ENCODE measurements around the gene FBXW11.

Gene FBXW11

GRCh38 chr5:171857489-171857876, 149.0 kb downstream of the FBXW11 start:
- H2AFZ ChIP-seq (ENCODE audit: low read length): no peak overlapping the region
- no peak overlapping the region for H3K4me3 ChIP-seq (ENCODE audit: low read length, poor library complexity, severe bottlenecking)
- H4K20me1 ChIP-seq (ENCODE audit: insufficient read depth, low read length, poor library complexity, severe bottlenecking): no peaks in the 10 kb centered on the region
- H3K27me3 ChIP-seq (ENCODE audit: insufficient read depth, low read length, poor library complexity, severe bottlenecking): no peaks in the 10 kb centered on the region
- no peaks in the 10 kb centered on the region for H3K79me2 ChIP-seq (ENCODE audit: insufficient read depth, low read length)
- H3K36me3 ChIP-seq (ENCODE audit: insufficient read depth, low read length): no peaks in the 10 kb centered on the region
- H3K9me2 ChIP-seq (replicated peaks; ENCODE audit: low read depth, low read length): no peaks in the 10 kb centered on the region
- no peak overlapping the region for H3K4me2 ChIP-seq (ENCODE audit: low read depth, low read length, poor library complexity, severe bottlenecking)
- H3K4me1 ChIP-seq (ENCODE audit: insufficient read depth, low read length, poor library complexity, severe bottlenecking): peaks cover 30% of the 10 kb centered on the region
- H3K9ac ChIP-seq (ENCODE audit: low read depth, low read length, poor library complexity, severe bottlenecking): no peak overlapping the region
- H3K9me3 ChIP-seq (ENCODE audit: insufficient read depth, low read depth, low read length): no peaks in the 10 kb centered on the region
- TF ChIP-seq EZH2phosphoT487 (IDR thresholded peaks at IDR 0.05; ENCODE audit: borderline replicate concordance) (no peak), CTCF (conservative IDR thresholded peaks at IDR 0.05; ENCODE audit: low read length) (no peak)
- no peaks in the 10 kb centered on the region for H3F3A ChIP-seq (ENCODE audit: low read depth)

GRCh38 chr5:171855798-171856763, 150.4 kb downstream of the FBXW11 start:
- Histone ChIP-seq H3F3A (ENCODE audit: low read depth) (no peaks in the 10 kb centered on the region), H3K36me3 (ENCODE audit: insufficient read depth, low read length) (no peaks in the 10 kb centered on the region), H2AFZ (ENCODE audit: low read length) (no peak overlapping the region), H3K27me3 (ENCODE audit: insufficient read depth, low read length, poor library complexity, severe bottlenecking) (no peaks in the 10 kb centered on the region), H4K20me1 (ENCODE audit: insufficient read depth, low read length, poor library complexity, severe bottlenecking) (no peaks in the 10 kb centered on the region), H3K4me1 (ENCODE audit: insufficient read depth, low read length, poor library complexity, severe bottlenecking) (peaks cover 26% of the 10 kb centered on the region), H3K9me2 (replicated peaks; ENCODE audit: low read depth, low read length) (no peaks in the 10 kb centered on the region), H3K79me2 (ENCODE audit: insufficient read depth, low read length) (no peaks in the 10 kb centered on the region), H3K9ac (ENCODE audit: low read depth, low read length, poor library complexity, severe bottlenecking) (peak overlapping the region; percentile 27), H3K4me2 (ENCODE audit: low read depth, low read length, poor library complexity, severe bottlenecking) (peak overlapping the region; percentile 22), H3K9me3 (ENCODE audit: insufficient read depth, low read depth, low read length) (no peaks in the 10 kb centered on the region), H3K4me3 (ENCODE audit: low read length, poor library complexity, severe bottlenecking) (peak overlapping the region; percentile 29)
- TF ChIP-seq CTCF (conservative IDR thresholded peaks at IDR 0.05; ENCODE audit: low read length) (no peak), EZH2phosphoT487 (IDR thresholded peaks at IDR 0.05; ENCODE audit: borderline replicate concordance) (no peak)

GRCh38 chr5:171855265-171855664, 151.2 kb downstream of the FBXW11 start:
- no peak overlapping the region for H2AFZ ChIP-seq (ENCODE audit: low read length)
- peaks cover 29% of the 10 kb centered on the region for H3K4me1 ChIP-seq (ENCODE audit: insufficient read depth, low read length, poor library complexity, severe bottlenecking)
- H3K9me2 ChIP-seq (replicated peaks; ENCODE audit: low read depth, low read length): no peaks in the 10 kb centered on the region
- H3F3A ChIP-seq (ENCODE audit: low read depth): no peaks in the 10 kb centered on the region
- H4K20me1 ChIP-seq (ENCODE audit: insufficient read depth, low read length, poor library complexity, severe bottlenecking): no peaks in the 10 kb centered on the region
- peak overlapping the region; percentile 20 for H3K4me2 ChIP-seq (ENCODE audit: low read depth, low read length, poor library complexity, severe bottlenecking)
- H3K9ac ChIP-seq (ENCODE audit: low read depth, low read length, poor library complexity, severe bottlenecking): peak overlapping the region; percentile 27
- H3K9me3 ChIP-seq (ENCODE audit: insufficient read depth, low read depth, low read length): no peaks in the 10 kb centered on the region
- H3K36me3 ChIP-seq (ENCODE audit: insufficient read depth, low read length): no peaks in the 10 kb centered on the region
- no peaks in the 10 kb centered on the region for H3K27me3 ChIP-seq (ENCODE audit: insufficient read depth, low read length, poor library complexity, severe bottlenecking)
- no peak for TF ChIP-seq CTCF (conservative IDR thresholded peaks at IDR 0.05; ENCODE audit: low read length)
- TF ChIP-seq EZH2phosphoT487 (IDR thresholded peaks at IDR 0.05; ENCODE audit: borderline replicate concordance): no peak
- H3K79me2 ChIP-seq (ENCODE audit: insufficient read depth, low read length): no peaks in the 10 kb centered on the region
- H3K4me3 ChIP-seq (ENCODE audit: low read length, poor library complexity, severe bottlenecking): peak overlapping the region; percentile 29

Measured in Loucy (cell line).